Measurements from ENCODE around the gene TERB1.

The TERB1 gene

DNA sequence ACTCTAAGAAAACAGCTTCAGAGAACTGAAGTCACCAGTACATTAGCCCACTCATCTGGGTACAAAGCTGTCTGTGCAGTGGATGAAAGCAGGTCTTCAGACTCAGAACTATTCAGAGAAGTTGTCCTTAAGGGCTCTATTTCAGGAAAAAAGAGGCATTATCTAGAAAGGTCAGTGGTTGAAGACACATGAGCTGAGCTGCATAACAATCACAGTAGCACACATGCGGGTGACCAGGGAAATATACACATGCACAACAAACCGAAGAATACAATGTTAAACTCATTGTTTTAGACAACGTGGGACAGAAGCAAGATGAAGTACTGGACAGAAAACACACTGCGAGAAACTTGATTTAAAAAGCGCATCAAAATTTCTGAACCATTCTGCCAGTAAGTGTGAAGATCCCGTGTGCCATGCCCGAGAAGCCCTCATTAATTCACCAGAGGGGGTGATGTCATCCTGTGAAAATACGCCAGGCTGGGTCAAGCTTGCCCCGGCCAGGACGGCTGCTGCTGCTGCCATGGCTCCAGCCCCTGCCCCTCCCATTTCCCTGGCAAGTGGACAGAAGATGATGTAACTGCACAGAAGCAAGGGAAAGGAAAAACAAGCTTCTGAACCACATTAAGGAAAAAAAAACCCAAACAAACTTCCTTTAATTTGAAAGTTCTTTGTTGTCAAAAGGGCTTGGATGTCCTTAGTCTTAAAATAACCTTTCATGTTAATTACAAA is 60.0 kb downstream of the TERB1 start:
- DNase-seq: no peak

DNA sequence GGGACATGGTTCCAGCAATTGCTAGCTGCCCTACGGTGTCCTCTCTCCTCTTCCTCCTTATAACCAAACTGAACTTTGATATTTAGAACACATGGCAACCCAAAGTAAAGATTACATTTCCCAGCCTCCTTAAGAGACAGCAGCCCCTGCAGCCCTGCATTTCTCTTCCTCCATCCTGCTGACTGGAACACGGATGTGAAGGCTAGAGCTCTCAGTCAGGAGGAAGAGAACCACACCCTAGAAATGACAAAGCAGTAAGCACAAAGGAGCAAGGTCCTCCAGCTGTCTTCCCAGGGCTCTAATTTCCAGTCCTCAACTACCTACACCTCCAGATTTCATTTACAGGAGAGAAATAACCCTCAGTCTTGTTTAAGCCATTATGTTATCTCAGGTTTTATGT is 60.9 kb downstream of the TERB1 start:
- no peak for DNase-seq

DNA sequence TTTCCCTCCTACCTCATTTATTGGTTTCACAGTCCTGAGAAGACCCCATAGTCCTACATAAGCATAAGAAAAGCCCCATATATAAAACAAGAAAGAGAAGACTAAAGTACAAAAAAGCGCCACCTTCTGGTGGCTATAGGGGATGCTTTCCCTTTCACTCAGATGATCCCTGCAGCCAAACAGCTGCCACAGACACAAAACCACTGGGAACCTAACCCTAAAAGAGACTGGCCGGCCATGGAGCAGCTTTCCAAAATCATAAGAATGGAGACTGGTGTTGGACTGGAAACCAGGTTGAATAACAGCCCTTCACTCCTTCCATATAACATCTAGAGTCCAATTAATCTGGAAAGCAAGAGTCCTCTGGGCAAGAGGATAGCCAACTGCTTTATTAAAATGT is 61.4 kb downstream of the TERB1 start:
- peak; percentile 24 to 43 for DNase-seq

DNA sequence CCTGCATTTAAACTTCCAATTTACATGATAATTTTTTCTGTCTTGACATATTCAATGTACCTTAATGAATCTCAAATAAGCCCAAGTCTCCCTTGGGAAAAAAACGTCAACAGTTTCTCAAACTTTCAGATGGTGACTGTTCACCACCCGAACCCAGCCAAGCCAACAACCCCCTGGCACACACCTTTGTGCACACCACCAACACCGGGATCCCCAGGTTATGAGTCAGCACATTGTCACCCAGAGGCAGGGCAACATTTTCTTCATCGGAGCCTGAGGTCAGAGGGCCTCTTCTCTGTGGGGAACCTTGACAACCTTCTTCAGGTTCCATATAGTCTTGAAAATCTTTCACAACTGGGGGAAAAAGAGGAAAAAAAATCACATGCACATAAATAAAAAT is 65.5 kb downstream of the TERB1 start:
- no peak for DNase-seq

DNA sequence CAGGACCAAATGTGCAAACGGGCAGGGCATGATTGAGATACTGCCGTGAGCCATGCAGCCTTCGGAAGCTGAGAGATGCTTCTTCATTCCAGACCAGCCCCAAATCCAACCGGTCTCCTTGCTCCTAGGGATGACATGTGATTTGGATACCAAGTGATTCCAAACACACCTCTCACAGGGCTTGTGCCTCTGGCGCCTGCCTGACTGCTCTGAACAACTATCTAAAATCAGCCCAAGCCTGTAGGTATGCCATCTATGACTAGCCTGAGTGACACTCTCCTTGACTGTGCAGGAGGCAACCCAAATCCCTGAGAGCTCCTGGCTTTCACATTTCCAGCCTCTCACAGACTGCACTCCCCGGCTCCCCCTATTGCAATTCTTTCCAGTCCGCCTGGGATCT is 70.3 kb downstream of the TERB1 start:
- DNase-seq: no peak

DNA sequence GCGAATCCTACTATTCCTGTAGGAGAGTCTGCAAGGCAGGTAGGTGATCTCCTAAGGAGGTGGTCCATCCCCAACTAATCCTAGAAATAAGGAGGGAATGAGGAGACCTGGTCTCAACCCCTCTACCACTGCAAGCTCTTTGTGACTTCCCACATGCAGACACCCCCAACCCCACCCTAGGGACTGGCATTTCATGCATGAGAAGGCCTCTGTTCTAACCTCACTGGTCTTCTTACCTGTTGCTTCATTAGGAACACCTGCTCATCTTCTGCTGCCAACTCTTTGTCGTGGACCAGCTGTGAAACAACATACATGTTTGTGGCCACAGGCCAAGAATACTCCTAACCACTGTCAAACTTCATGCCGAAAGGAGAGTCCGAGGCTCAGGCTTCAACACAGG is 72.6 kb downstream of the TERB1 start:
- no peak for DNase-seq

DNA sequence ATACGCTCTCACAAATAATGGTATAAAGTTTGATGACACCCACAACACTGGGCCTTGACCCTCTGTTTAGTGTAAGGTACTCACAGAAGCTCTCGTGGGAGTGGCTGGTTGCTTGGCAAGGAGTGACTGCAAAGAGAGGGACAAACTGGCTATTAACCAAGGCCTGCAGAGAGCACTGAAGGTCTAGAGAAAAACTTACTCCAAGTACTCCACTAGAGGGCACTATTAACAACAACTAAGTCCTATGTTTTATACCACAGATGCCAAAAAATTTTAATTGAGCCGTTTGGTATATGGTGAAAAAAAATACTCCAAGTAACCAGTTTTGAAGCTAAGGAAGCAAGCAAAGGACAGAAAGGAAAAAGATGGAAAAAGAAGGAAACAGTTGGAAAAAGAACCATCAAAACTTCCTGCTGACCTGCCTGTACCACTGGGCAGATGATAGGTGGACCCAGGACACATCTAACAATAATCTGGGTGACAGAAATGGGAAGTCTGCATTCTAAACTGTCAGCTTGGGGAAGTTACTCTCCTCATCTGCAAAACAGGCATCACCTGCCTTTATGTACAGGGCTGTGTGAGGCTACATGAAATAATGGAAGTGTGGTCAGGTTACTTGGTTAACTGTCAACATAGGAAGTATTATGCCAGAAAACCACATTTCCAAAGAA is 73.1 kb downstream of the TERB1 start:
- DNase-seq: peak; percentile 12 to 65

DNA sequence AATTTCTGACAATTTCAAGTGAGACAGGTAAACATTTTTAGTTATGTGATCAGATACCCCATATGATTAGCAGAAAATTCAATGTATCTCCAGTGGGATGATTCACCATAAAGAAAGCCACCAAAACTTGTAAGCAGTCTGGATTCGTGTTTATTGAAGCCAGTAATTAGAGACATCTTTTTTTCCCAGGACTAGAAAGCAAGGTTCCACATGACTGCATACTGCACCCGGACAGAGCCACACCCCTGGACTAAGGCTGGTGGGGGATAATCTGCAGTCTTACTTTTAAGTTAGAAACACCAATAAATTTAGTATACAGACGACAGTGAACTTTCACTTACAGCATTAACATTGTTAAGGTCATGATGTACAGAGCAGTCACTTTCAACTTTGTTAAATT is 80.6 kb downstream of the TERB1 start:
- no peak for DNase-seq

DNA sequence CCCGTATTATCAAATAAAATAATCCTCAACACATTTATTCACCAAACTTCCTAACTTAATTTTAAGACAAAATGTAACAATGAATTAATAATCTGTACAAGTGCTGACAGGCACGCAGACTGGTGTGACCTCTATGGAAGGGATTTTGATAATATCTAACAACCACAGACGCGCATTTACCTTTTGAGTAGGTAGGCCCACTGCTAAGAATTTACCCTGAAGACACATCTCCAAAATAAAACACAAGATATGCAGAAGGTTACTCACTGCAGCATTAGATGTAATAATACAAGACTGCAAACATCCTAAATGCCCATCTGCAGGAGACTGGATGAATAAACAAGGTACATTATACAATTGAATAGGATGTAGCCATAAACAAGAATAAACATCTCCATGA is 82.1 kb downstream of the TERB1 start:
- no peak for DNase-seq

DNA sequence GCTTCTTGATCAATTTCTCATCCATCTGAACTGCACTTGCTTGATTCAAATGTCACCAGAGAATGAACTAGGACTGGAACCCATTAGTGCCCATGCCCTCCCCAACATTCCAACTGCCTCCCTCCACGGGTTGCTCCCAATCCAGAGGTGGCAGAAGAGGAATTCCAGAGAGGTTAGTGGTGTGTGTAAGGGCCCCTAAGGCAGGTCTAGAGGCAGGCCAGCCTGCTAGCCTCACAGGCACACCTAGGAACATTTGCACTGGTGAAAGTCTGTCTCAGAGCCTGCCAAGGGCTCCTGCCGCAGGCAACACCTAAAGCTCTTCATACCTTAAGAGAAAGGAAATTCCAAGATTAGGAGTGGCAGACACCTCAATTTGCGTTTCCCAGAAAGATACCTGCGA is 83.6 kb downstream of the TERB1 start:
- no peak for DNase-seq

DNA sequence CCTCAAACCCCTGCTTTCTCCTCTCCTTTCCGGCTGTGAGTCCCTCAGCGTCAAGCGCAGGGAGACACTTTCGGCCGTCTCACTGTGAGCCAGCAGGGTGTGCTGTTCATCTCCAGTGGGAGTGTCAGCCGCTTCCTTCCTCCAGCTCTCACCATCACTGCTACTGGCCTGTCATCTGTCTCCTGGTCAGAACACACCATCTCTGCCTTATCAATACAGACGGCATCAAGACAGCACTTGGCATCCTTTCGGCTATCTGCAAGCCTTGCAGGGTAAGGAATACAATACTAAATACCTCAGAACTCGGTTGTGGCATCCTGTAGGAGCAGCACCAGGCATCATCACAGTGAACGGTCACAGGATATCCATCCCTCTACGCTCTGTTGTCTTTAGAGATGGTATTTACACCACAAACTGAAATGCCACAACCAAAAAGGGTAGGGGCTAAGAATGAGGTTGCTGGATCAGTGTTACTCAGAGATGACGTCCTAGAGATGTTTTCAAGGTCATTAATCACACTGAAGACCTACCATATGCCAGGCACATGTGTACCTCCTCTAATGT is 84.2 kb downstream of the TERB1 start:
- DNase-seq: peak; percentile 2 to 16

DNA sequence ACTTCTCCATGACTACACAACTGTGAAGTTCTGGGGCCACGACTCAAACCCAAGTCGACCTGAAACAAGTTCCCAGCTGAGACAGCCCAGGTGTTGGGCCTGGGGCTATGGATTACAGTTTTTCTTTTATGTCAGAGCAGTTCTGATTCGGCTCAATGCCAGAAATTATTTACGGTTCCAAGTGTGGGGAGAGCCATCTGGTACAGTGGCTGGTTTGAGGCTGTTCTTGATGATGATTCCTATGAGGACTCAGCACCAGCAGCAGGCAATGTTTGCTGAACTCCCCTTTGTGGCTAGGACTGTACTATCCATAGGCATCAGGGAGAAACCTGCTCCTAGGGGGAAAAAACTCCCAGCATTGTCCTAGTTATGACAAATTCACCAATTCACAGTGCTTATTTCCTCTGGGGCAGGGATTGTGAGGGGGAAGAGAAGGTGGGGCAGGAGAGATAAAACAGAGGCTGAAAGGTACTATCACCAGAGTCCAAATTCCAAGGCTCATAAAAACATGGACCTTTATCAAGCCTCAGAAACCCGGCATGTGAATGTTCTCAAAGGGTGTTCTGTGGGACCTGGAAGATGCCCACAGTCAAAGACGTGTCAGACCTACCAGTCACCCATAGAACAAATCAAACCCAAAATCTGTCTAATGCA is 86.6 kb downstream of the TERB1 start:
- DNase-seq: no peak

DNA sequence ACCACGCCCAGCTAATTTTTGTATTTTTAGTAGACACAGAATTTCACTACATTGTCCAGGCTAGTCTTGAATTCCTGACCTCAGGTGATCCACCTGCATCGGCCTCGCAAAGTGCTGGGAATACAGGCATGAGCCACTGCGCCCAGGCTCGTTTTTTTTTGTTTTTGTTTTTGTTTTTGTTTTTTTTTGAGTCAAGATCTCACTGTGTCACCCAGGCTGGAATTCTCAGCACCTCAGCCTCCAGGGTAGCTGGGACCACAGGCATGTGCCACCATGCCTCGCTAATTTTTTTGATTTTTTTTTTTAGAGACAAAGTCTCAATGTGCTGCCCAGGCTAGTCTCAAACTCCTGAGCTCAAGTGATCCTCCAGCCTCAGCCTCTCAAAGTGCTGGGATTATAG is 87.3 kb downstream of the TERB1 start:
- DNase-seq: no peak

DNA sequence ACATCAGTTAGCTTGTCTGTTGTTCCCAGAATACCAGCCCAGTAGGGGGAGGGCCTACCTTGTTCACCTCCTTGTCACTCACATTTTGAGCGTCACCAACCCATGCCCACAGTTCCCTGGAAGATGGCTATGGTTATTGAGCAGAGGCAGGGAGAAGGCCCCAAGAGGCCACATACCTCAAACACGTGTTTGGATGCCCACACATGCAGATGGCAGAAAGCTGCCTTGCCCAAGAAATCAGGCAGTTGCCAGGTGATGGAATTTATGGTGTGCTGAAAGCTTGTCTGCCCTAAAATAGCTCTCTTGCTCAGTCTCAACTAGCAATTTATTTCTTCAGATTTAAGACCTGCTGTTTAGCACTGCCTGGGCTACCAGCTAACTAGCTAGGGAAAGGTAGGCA is 88.3 kb downstream of the TERB1 start:
- DNase-seq: no peak

DNA sequence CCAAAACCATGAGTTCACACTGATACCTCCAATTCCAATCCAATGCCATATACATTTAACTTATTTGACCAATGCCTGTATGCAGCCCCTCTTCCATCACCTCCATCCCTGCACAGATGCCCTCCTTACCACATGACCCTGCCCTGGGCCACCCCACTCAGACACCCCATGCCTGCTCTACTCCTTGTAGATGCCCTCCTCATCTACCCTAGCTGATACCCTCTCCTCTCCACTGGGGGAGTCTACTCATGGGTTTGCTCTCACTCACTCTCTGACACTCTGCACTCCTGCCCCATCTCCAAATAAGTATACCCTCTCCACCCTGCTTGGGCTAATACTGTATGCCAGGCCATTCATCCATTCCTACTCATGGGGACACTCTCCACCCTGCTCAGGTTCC is 88.9 kb downstream of the TERB1 start:
- DNase-seq: no peak

DNA sequence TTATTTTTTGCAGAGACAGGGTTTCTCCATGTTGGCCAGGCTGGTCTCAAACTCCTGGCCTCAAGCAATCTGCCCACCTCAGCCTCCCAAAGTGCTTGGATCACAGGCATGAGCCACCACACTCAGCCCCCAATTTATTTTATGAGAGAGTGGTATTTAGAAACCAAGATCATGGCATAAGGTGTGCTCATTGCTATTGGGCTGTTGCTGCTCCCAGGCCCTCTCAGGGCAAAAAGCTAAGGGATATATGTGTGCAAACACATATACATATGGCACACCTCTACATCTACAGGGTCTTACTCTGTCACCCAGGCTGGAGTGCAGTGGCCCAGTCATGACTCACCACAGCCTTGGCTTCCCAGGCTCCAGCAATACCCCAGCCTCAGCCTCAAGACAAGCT is 89.8 kb downstream of the TERB1 start:
- DNase-seq: no peak

DNA sequence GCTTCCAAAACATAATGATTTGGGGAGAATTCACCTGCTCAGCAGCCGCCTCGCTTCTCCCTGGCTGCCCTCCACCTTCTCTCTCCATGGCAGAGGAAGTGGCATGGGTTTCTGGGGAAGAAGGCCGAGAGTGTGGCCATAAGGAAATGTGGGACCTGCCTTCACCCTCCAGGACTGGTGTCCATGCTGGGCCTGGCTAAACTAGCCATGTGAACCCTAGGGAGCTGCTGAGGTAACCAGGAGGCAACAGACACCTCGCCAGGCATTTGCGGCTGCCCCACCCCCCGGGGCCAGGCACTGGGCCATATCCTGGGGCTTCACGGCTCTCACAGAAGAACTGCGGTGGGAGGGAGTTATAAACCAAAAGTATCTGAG is 94.9 kb downstream of the TERB1 start:
- DNase-seq: no peak

DNA sequence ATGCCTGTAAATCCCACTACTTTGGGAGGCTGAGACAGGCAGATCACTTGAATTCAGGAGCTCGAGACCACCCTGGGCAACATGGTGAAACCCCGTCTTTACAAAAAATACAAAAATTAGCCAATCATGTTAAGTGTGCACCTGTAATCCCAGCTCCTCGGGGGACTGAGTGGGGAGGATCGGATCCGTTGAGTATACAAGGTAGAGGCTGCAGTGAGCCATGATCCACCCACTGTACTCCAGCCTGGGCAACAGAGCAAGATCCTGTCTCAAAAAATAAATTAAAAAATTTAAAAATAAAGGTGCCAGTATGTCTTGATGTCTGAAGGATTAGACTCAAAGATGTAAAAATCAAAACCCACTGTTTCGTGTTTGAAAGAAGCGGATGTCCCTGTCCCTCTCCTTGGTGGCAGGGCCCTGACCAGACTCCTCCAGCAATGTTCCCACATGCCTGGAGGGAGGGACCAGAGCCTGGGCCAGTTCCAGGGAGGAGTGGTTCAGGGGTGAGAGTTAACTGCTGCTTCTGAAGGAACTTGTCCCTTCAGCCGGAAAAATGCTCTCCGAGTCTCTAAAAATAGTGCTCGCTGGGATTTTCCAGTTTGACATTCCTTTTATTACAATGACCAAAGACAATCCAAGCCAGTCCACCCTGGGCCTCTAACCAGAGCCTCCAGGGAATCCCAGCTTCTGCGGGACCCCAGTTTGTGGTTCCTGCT is 95.4 kb downstream of the TERB1 start:
- no peak for DNase-seq

All from CD4-positive, alpha-beta T cell treated with Interleukin-4 for 1 hour (primary cell).